VCaP (cell line): ENCODE measurements around the gene TAX1BP3.

Experiments
- H3K27ac ChIP-seq: fragments of 450-650 bp; 2 replicates; pipeline ENCODE4 v1.5.1; 2017
- TF ChIP-seq, protein P1 (sequence below): fragments of 450-650 bp; conservative IDR thresholded peaks from 2 replicates; pipeline ENCODE4 v1.5.1; 2017; ENCODE audit warnings: mild to moderate bottlenecking, moderate library complexity

The TAX1BP3 gene

DNA sequence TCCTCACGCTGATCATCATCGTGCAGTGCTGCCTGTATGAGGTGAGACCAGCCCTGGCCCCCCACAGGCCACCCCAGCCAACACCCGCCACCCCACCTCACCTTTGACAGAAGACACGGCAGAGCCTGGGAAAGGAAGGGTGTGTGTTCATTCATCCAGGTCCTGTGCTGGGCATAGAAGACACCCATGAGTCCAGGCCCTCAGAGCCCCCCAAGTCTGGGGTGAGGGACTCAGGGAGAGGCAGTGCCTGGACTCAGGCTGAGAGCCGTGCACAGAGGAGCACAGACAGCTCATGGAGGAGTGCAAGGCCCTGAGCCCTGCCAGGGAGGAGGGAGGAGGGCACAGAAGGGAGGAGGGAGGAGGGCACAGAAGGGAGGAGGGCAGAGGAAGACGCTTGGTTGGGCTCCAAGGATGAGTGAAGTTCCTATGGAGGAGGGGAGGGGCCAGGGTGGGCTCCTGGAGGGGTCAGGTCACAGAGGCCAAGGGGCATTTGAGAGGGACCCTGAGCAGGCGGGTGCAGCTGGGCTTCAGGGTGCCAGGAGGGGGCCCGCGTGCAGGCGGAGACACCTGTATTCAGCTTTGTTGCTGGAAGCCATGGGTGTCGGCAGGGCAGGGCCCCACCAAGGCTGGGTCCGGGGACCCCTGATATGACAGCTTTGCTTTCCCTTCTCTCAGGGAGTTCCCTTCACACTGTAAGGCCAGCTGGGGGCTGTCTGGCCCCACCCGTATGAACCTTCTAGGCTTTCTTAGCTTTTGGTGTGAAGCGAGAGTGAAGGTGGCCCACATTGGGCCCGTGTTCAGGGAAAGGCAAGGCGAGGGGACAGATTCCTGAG, 11.4 kb downstream of the TAX1BP3 start:
- H3K27ac ChIP-seq: no peak overlapping the region
- TF ChIP-seq, protein P1, sequence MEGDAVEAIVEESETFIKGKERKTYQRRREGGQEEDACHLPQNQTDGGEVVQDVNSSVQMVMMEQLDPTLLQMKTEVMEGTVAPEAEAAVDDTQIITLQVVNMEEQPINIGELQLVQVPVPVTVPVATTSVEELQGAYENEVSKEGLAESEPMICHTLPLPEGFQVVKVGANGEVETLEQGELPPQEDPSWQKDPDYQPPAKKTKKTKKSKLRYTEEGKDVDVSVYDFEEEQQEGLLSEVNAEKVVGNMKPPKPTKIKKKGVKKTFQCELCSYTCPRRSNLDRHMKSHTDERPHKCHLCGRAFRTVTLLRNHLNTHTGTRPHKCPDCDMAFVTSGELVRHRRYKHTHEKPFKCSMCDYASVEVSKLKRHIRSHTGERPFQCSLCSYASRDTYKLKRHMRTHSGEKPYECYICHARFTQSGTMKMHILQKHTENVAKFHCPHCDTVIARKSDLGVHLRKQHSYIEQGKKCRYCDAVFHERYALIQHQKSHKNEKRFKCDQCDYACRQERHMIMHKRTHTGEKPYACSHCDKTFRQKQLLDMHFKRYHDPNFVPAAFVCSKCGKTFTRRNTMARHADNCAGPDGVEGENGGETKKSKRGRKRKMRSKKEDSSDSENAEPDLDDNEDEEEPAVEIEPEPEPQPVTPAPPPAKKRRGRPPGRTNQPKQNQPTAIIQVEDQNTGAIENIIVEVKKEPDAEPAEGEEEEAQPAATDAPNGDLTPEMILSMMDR: no peak

DNA sequence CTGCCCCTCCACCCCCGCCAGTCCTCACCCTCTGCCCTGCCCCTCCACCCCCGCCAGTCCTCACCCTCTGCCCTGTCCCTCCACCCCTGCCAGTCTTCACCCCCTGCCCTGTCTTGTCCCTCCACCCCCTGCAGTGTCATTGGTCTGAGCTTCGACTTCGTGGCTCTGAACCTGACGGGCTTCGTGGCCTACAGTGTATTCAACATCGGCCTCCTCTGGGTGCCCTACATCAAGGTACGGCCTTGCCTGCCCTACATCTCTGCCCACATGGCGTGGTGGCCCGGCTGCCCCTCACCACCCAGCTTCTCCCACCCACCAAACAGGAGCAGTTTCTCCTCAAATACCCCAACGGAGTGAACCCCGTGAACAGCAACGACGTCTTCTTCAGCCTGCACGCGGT, 12.0 kb downstream of the TAX1BP3 start:
- no peak overlapping the region for H3K27ac ChIP-seq
- TF ChIP-seq, protein P1: no peak

DNA sequence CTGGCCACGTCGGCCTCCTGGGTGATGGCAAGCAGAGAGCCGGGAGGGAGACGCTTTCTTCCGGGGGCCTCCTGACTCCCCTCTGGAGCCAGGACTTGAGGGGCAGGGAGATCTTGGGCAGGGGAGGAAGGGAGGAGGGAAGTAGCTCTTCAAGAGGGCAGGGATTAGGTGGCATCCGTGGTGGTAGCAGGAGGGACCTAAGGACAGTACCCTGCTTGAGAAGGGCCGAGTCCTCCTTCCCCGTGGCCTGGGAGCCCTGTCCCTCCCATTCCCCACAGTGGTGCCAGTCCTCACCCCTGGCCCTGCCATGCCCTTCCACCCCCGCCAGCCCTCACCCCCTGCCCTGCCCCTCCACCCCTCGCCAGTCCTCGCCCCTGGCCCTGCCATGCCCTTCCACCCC, 12.6 kb downstream of the TAX1BP3 start:
- TF ChIP-seq, protein P1: no peak
- H3K27ac ChIP-seq: no peak overlapping the region

DNA sequence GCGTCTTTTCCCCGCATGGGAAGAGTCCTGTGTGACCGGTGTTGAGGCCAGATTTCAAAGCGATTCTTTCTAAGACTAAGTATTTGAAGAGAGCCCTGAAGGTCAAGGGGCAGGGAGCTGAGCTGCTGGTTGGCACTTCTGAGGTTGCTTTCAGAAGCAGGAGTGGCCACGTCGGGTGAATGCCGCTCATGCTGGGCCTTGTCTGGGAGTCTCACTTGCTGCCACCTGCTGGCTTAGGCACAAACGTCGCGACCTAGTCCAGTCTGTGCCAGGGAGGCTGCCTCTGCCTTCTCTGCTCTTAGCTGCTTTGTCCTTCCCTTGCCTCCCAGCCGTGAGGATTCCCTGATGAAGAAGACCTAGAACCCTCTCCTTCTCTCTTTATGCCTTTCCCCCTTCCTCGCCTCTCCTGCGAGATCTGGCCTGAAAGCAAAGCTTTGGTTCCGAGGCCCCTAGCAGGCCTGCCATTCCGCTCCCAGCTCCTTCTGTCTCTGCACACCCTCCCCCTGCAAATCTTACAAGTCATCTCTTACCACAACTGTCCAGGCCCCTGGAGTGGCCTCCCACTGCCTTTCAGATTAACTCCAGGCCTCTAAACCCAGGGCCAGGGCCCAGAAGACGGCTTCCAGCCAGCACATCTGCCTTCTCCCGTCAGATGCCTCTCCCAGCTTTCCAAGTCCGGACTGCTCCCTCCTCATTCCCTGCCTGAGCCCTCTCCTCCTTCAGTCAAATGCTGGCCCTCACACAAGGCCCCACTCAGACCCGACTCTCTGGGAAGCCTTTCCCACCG, 20.4 kb downstream of the TAX1BP3 start:
- H3K27ac ChIP-seq: no peak overlapping the region

DNA sequence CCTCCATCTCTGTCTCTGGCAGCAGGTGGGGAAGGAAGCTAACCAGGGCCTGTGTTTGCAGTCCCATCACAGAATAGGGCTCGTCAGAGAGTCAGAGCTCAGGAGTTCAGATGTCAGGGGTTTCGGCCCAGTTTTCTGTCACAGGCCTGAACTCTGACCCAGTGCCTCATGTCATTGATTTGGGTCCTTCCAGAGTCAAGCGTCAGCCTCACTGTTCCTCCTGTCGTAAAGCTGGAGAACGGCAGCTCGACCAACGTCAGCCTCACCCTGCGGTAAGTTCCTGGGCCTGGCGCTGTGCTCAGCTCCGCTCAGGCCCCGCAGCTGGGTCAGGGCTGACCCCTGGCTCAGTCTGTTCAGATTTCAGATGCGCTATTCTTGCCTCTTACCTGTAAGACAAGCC, 21.1 kb downstream of the TAX1BP3 start:
- no peak overlapping the region for H3K27ac ChIP-seq
- TF ChIP-seq, protein P1: no peak

More for the DNA sequence above, 20.4 kb downstream of the TAX1BP3 start:
- TF ChIP-seq, protein P1: peak; percentile 91

DNA sequence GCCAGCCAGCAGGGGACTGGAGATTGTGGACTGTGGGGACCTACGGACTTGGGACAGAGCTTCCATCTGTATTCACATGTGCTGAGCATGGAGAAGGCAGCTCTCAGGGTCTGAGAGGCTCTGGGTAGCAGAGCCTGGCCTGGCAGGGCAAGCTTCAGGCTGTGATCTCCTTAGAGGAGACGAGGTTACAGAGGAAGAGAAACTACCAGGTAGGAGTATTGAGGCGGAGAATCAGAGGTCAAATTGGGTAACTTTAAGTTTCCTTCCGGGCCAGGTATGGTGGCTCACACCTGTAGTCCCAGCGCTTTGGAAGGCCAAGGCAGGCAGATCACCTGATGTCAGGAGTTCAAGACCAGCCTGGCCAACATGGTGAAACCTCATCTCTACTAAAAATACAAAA, 23.1 kb downstream of the TAX1BP3 start:
- TF ChIP-seq, protein P1: no peak
- no peak overlapping the region for H3K27ac ChIP-seq

DNA sequence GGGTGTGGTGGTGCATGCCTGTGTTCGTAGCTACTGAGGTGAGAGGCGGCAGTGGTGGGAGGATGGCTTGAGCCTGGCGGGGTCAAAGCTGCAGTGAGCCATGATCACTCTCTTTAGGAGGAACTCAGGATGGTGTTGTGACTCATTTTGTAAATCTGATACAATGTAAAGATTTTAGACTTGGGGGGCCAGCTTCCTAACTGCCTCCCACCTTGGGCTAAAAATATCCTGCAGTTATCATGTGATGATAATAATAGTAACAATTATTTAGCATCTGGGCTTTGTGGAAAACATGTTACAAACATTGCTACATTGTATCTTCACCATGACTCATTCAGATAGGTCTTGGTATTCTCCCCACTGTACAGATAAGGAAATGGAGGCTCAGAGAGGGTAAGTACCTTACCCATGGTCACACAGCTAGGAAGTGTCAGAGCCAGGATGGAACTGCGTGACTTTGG, 24.5 kb downstream of the TAX1BP3 start:
- TF ChIP-seq, protein P1: no peak
- H3K27ac ChIP-seq: no peak overlapping the region
